ENCODE results near the gene CHKA.

GRCh38 chr11:68032003-68032402 is 89.2 kb downstream of the CHKA start:
- no peak for TF ChIP-seq CTCF (IDR thresholded peaks at IDR 0.05)
- no peak for TF ChIP-seq EP300 (IDR thresholded peaks at IDR 0.05)

Data from stomach (tissue), 4 donors.